HS-5 (cell line): ENCODE results near the gene SYT5.

ENCODE experiments used
- DNase-seq: peaks from one replicate; pipeline ENCODE4 v3.0.0-alpha.2; 2012; ENCODE audit warnings: low read depth

Gene SYT5

DNA sequence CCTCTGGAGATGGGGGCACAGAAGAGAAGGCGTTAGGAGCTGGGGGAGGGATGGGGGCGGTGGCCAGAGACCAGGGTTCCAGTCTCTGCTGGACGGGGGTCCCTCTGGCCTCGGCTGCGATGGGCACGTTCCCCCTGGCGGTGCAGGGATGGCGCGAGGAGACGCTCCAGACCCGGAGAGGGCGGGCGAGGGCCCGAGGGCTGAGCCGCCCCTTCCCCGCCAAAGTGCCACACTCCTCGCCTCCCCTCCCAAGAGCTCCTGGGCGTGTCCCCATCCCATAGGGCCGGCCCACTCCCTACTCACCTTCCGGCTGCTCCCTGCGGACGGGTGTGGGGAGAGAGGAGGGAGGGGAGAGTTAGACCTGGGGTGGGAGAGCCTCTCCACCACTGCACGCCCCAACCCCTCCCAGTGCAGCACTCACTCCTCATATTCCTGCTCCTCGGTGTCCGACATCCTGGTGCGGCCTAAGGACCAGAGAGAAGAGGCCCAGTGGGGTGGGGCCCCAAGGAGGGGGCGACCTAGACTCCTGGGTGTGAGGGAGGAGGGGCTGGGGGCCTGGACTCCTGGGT, 33.3 kb downstream of the SYT5 start:
- DNase-seq, result no peak

DNA sequence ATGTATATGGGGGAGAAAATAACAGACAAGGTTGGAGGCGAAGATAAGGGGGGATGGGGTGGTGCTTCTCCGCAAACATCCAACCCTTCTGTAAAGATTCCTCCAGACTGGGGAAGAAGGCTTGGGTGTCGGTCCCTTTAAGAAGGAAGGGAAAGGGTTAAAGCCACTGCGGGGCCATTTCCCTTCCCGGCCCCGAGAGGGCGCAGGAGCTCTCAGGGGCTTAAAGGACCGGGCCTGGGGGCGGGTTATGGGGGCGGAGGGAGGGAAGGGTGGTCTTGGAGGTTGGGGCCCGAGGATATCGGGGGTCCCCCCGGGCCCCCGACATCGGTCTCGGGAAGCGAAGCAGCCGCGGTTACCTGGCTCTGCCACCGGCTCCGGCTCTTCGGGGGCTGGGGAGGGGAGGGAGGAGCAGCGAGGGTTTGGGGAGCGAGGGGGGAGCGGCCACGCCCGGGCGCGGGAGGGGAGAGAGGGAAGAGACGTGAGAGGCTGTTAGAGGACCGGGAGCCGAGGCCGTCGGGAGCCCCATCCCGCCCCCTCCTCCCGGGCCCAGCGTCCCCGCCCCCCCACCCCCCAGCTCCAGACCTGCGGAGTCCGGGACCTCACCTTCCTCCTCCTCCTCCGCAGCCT, 33.9 kb downstream of the SYT5 start:
- no peak for DNase-seq

DNA sequence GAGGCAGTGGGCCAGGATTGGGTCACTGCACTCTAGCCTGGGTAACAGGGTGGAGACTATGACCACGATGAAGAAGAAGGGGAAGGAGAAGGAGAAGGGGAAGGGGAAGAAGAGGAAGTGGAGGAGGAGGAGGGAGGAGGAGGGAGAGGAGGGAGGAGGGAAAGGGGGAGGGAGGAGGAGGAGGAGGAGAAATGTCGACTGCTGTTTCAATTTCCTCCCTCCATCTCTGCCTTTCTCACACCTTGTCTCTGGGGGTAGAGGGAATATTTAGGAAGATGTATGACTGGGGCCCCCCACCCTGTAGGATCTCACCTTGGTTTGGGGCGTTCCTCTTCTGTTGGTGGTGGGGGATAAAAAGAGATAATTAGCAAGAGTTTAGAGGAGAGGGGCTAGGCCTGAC, 34.9 kb downstream of the SYT5 start:
- DNase-seq, result no peak

DNA sequence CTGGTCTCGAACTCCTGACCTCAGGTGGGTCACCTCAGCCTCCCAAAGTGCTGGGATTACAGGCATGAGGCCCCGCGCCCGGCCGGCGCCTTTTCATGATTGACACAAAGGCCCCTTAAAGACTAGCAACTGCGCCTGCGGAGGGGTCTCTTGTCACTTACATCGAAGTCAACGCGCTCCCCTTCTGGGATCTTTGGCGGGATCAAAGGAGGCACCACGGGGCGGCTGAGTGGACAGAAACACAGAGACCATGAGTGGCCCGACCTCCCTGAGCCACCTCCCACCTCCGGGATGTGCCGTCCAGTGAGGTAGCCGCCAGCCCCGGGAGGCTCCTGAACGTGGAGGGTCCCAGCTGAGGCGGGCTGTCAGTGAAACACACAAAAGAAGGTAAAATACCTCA, 38.4 kb downstream of the SYT5 start:
- DNase-seq, result no peak

DNA sequence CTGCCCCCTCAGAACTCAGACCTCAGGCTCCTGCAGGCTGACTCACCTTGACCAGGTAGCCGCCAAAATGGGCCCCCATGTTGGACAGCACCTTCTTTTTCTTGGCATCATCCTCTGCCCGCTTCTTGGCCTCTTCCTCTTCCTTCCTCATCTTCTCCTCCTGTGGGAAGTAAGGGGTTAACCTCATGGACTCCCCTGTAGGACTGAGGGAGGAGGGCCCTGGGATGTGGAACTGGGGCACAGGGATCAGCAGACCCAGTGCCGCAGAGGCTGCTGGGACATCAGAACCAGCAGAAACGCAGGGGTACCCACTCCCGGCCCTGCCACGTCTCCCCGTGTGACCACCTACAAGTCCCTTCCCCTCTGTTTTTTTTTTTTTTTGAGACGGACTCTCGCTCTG, 42.2 kb downstream of the SYT5 start:
- DNase-seq, result no peak

DNA sequence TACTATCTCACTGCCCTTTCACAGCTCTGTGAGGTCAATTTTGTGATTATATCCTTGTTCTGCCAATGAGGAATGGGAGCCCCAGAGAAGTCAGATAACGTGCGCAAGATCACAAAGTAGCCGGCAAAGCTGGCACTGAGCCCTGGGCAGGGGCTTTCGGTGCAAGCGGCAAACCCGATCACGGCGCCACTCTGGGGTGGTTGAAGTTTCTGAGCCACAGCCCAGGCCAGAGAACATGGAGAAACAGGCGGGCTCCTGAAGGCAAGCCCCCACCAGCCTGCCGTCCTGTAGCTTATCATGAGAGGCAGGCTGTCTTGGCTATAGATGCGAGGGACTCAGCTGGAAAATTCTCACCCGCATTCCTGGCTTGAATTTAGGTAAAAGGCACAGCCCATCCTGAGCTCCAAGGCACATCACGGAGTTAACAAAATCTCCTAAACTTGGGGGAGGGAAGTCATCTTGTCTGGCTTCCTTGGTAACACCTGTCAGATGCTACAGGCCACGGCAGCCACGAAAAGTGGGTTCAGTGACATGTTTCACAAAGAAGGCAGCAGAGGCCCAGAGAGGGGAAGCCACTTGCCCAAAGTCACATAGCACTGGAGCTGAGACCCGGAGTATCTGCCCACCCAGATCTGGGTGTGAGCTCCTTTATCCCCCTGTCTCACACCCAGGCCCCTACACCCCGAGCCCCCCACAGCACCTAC, 43.5 kb downstream of the SYT5 start:
- no peak for DNase-seq

DNA sequence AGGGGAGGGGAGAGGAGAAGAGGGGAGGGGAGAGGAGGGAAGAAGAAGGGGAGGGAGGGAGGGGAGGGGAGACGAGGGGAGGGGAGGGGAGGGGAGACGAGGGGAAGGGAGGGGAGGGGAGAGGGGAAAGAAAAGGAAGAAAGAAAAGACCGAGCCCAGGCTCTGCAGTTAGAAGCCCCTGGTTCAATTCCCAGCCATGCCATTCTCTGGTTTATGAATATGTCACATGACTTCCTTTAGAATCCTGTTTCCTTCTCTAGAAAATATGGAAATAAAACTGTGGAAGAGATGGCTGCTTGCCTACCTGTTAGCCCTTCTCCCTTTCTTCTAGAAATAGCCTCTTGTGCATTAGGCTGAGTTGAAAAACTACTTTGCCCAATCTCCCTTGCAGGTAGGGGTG, 45.4 kb downstream of the SYT5 start:
- no peak for DNase-seq

DNA sequence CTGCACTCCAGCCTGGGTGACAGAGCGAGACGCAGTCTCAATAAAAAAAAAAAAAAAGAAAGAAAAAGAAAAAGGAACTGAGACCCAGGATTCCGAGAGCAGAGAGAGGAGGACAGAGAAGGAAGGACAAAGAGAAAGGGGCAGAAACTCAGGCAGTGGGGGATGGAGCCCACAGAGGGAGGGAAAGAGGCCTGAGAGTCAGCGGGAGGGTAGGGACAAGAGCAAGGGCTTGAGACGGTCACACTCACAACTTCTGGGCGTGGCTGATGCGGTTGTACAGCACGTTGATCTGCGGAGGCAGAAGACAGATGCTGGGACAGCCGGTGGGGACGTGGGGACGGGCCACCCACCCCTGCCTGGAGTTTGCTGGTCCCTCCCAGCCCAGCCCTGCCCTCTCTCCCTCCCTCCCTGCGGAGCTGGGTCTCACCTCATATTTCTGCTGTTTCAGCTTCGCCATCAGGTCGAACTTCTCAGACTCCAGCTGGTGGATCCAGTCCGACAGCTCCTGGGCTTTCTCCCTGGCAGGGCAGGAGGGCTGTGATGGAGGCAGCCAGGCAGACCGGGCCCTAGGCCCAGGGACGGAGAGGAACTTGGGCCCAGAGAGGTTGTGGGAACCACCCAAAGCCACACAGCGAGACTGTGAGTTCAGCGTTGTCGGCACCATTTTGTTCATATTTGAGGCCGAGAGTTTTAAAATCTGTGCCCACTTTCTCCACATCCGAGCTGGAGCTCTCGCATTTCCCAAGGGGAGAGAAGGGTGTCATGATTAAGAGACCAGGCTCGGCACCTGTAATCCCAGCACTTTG, 46.2 kb downstream of the SYT5 start:
- DNase-seq, result no peak

DNA sequence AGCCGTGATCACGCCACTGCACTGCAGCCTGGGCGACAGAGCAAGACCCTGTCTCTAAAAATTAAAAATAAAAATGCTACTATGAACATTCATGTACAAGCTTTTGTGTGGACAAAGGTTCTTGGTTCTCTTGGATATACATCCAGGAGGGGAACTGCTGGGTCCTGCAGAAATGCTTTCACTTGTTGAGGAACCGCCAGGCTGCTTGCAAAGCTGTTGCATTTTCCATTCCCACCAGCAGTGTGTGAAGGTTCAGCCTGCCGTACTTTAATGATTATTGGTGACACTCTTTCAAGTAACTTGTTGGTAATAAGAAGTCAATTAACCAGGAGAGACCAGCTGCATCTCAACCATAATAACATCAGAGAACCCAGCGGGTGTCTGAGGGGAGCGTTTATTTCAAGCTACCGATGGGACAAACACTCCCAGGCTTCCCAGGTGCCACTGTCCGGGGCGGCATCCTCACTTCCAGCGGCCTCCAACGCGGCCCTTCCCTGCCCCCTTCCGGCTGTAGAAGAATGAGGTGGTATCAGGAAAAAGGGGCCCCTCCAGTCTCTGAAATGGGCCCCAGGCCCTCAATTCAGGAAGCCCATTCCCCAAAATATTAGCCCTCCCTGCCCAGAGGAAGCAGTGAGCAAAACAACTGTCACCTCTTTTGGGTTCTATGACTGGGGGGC, 47.5 kb downstream of the SYT5 start:
- DNase-seq, result no peak

DNA sequence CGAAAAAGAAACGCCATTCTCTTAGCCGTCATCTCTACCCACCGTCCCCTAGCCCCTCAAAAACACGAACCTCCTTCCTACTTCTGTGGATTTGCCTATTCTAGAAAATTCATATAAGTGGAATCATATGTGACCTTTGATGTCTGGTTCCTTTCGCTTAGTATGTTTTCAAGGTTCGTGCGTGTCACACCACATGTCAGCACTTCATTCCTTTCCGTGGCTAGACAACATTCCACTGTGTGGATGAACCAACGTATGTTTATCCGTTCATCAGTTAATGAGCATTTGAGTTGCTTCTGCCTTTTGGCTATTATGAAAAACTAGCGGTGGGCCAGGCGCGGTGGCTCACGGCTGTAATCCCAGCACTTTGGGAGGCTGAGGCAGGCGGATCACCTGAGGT, 48.7 kb downstream of the SYT5 start:
- no peak for DNase-seq
